Renal cortex interstitium (tissue), 15 donors: ENCODE data around the gene TMEM260. TPM values are rescaled to one million over a fixed set of nuclear protein-coding genes. Genes with fewer than 3 reads are reported as not detected.

Experiments used
- DNase-seq, 11 donors: peaks; one replicate each; pipeline ENCODE4 v3.0.0-alpha.2; 2013; ENCODE audit warnings: low read depth in 9 of 11, low spot score in 4 of 11; ENCODE audit errors: extremely low read depth in 1 of 11
- long read RNA-seq, 16 experiments: transcript quantifications; one replicate each; lab custom pipeline, GENCODE V29; 2026
- polyA plus RNA-seq, 3 donors: library from polyadenylated mRNA; unstranded; fragments of 120-200 nt; gene quantifications; one replicate each; pipeline ENCODE4 v1.2.1, GENCODE V29; 2013; ENCODE audit not compliant: insufficient read length in 3 of 3

The TMEM260 gene
- polyA plus RNA-seq = 10 to 100 TPM; 29.4 to 35.7 (median 33.7) TPM
- long read RNA-seq, donor 1, full-length matches to known transcripts = 3 of 3 reads
- long read RNA-seq, donor 1, partial matches to known transcripts = 0 of 3 reads
- long read RNA-seq, donor 1, other reads (novel, unspliced or antisense) = 0 of 3 reads
- long read RNA-seq, donor 2, full-length matches to known transcripts = 4 of 4 reads
- long read RNA-seq, donor 2, partial matches to known transcripts = 0 of 4 reads
- long read RNA-seq, donor 2, other reads (novel, unspliced or antisense) = 0 of 4 reads
- long read RNA-seq, donor 3, full-length matches to known transcripts = 2 of 2 reads
- long read RNA-seq, donor 3, partial matches to known transcripts = 0 of 2 reads
- long read RNA-seq, donor 3, other reads (novel, unspliced or antisense) = 0 of 2 reads
- long read RNA-seq, donor 4, full-length matches to known transcripts = 4 of 4 reads
- long read RNA-seq, donor 4, partial matches to known transcripts = 0 of 4 reads
- long read RNA-seq, donor 4, other reads (novel, unspliced or antisense) = 0 of 4 reads
- long read RNA-seq, donor 5 = 0 reads
- long read RNA-seq, donor 6, full-length matches to known transcripts = 2 of 2 reads
- long read RNA-seq, donor 6, partial matches to known transcripts = 0 of 2 reads
- long read RNA-seq, donor 6, other reads (novel, unspliced or antisense) = 0 of 2 reads
- long read RNA-seq, donor 7, full-length matches to known transcripts = 4 of 4 reads
- long read RNA-seq, donor 7, partial matches to known transcripts = 0 of 4 reads
- long read RNA-seq, donor 7, other reads (novel, unspliced or antisense) = 0 of 4 reads
- long read RNA-seq, donor 8 = 0 reads
- long read RNA-seq, donor 9, full-length matches to known transcripts = 2 of 2 reads
- long read RNA-seq, donor 9, partial matches to known transcripts = 0 of 2 reads
- long read RNA-seq, donor 9, other reads (novel, unspliced or antisense) = 0 of 2 reads
- long read RNA-seq, donor 10, full-length matches to known transcripts = 2 of 2 reads
- long read RNA-seq, donor 10, partial matches to known transcripts = 0 of 2 reads
- long read RNA-seq, donor 10, other reads (novel, unspliced or antisense) = 0 of 2 reads
- long read RNA-seq, donor 11, full-length matches to known transcripts = 4 of 4 reads
- long read RNA-seq, donor 11, partial matches to known transcripts = 0 of 4 reads
- long read RNA-seq, donor 11, other reads (novel, unspliced or antisense) = 0 of 4 reads
- long read RNA-seq, donor 12, full-length matches to known transcripts = 1 of 1 reads
- long read RNA-seq, donor 12, partial matches to known transcripts = 0 of 1 reads
- long read RNA-seq, donor 12, other reads (novel, unspliced or antisense) = 0 of 1 reads
- long read RNA-seq, donor 13 = 0 reads
- long read RNA-seq, donor 14, full-length matches to known transcripts = 1 of 1 reads
- long read RNA-seq, donor 14, partial matches to known transcripts = 0 of 1 reads
- long read RNA-seq, donor 14, other reads (novel, unspliced or antisense) = 0 of 1 reads
- long read RNA-seq, donor 15, full-length matches to known transcripts = 3 of 3 reads
- long read RNA-seq, donor 15, partial matches to known transcripts = 0 of 3 reads
- long read RNA-seq, donor 15, other reads (novel, unspliced or antisense) = 0 of 3 reads
- long read RNA-seq, donor 16, full-length matches to known transcripts = 9 of 18 reads
- long read RNA-seq, donor 16, partial matches to known transcripts = 9 of 18 reads
- long read RNA-seq, donor 16, other reads (novel, unspliced or antisense) = 0 of 18 reads

GRCh38 chr14:56579345-56580220 lies at the start of gene TMEM260:
TMEM260 (plus strand) TSS chr14:56579798; CDS start chr14:56579915, 117 bp downstream.
- DNase-seq = peak; percentile 75 to 94 (median 84)

- no peak for DNase-seq
These were observed 47.1 kb upstream of the TMEM260 start for GRCh38 chr14:56532546-56532945.

GRCh38 chr14:56534656-56535055 lies 44.9 kb upstream of the TMEM260 start:
- DNase-seq = no peak

GRCh38 chr14:56539862-56540261 lies 39.7 kb upstream of the TMEM260 start:
- no peak for DNase-seq

- no peak for DNase-seq
These were observed 36.2 kb upstream of the TMEM260 start for GRCh38 chr14:56543436-56543835.

- no peak for DNase-seq
These were observed 29.9 kb upstream of the TMEM260 start for GRCh38 chr14:56549721-56550120.

- DNase-seq = no peak
These were observed 27.0 kb upstream of the TMEM260 start for GRCh38 chr14:56552615-56553014.

GRCh38 chr14:56554301-56554700 lies 25.3 kb upstream of the TMEM260 start:
- DNase-seq = no peak

- peak in 2 of 11 donors; percentile 24 to 34 for DNase-seq
These were observed 23.6 kb upstream of the TMEM260 start for GRCh38 chr14:56555921-56556570.

- DNase-seq = no peak
These were observed 20.4 kb upstream of the TMEM260 start for GRCh38 chr14:56559182-56559581.

GRCh38 chr14:56561606-56562005 lies 18.0 kb upstream of the TMEM260 start:
- DNase-seq = no peak

- no peak for DNase-seq
These were observed 16.7 kb upstream of the TMEM260 start for GRCh38 chr14:56562883-56563282.

GRCh38 chr14:56569174-56569573 lies 10.4 kb upstream of the TMEM260 start:
- DNase-seq = no peak

GRCh38 chr14:56570295-56570694 lies 9.3 kb upstream of the TMEM260 start:
- no peak for DNase-seq

GRCh38 chr14:56580221-56580711 lies 668 bp downstream of the TMEM260 start:
- peak in 1 of 11 donors; percentile 15 for DNase-seq

GRCh38 chr14:56581041-56581727 lies 1.6 kb downstream of the TMEM260 start:
- no peak for DNase-seq
